SK-N-MC (cell line): ENCODE measurements around the gene S100A4.

ENCODE experiments used
- EZH2 ChIP-seq: fragments of 200-600 bp; sonication (generic); IDR thresholded peaks from one replicate; pipeline ENCODE4 v1.6.1; 2017; ENCODE audit warnings: antibody characterized with exemption
- POLR2AphosphoS5 ChIP-seq: IDR thresholded peaks from 2 replicates; pipeline ENCODE4 v1.6.1; 2012; ENCODE audit warnings: mild to moderate bottlenecking, low read depth, low read length, borderline replicate concordance

DNA sequence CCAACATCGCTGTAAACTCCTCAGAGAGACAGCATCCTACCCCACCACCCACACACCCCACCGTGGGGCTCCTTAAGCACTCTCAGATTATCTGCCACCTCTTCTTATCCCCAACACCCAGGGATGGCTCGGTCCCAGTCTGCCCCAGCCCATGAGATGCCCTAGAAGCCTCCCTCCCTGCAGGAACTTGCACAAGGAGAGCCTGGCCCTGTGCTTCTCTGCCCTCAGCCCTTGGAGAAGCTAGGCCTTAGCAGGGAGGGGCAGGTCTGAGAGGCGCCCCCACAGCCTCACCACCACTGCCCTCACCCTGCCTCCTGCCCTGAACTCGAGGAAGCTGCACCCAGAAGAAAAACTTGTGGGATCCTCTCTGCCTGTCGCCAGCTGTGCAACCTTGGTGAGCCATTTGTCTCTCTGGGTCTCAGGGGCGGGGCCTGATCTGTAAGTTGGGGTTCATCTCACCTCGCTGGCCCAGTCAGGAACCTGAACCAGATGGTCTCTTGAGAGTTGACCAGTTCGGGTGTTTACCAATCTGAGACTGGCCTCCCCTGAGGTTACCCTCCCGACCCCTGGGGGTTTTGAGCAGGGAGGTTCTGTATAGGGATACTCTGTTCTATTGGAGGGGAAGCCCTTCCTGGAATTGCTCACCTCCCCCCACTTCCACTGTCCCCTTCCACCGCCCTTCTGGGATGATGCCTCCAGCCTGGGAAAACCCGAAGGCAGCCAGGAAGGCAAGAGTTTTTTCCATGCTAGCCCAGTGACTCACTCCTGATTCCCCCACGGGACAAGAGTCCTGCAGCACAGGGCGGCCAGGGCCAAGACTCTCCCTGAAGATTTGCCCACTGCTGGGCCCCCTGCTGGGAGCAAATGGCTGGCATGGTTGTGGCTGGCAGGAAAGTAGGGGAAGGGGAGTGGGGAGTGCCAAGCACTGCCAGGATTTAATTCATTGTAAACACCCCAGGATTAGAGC is 3.4 kb upstream of the S100A4 start, which contains the start of gene S100A3:
- TF ChIP-seq EZH2 (no peak), POLR2AphosphoS5 (no peak)
